Endothelial cell (in vitro differentiated cells): ENCODE results near the gene TRIM56. TPM values are rescaled to one million over a fixed set of nuclear protein-coding genes. Genes with fewer than 3 reads are reported as not detected.
"Not testable (repeated sequence)": the region's sequence is repeated elsewhere in the genome, so short reads cannot be mapped to it uniquely, and the experiment has no call there.

ENCODE experiments used
- DNase-seq: peaks from one replicate; pipeline ENCODE4 v3.0.0; 2021; ENCODE audit warnings: low spot score
- H3K27ac Mint-ChIP-seq: one replicate; pipeline ENCODE4 v1.8.0; 2021; ENCODE audit warnings: mixed read lengths, inconsistent platforms; ENCODE audit not compliant: unreplicated experiment
- H3K27me3 Mint-ChIP-seq: one replicate; pipeline ENCODE4 v1.8.0; 2021; ENCODE audit warnings: mild to moderate bottlenecking, moderate library complexity, mixed read lengths, inconsistent platforms; ENCODE audit not compliant: unreplicated experiment
- H3K36me3 Mint-ChIP-seq: one replicate; pipeline ENCODE4 v1.8.0; 2021; ENCODE audit warnings: mild to moderate bottlenecking, low read depth, mixed read lengths, inconsistent platforms; ENCODE audit not compliant: unreplicated experiment
- H3K4me1 Mint-ChIP-seq: one replicate; pipeline ENCODE4 v1.8.0; 2021; ENCODE audit warnings: mild to moderate bottlenecking, mixed read lengths, inconsistent platforms; ENCODE audit not compliant: unreplicated experiment
- H3K4me3 Mint-ChIP-seq: one replicate; pipeline ENCODE4 v1.8.0; 2021; ENCODE audit warnings: mild to moderate bottlenecking, mixed read lengths, inconsistent platforms; ENCODE audit not compliant: unreplicated experiment
- H3K9me3 Mint-ChIP-seq: one replicate; pipeline ENCODE4 v1.8.0; 2021; ENCODE audit warnings: mixed read lengths, inconsistent platforms; ENCODE audit not compliant: unreplicated experiment
- CTCF ChIP-seq: fragments of 200-600 bp; sonication (generic); IDR thresholded peaks from one replicate; pipeline ENCODE4 v1.5.0; 2021; ENCODE audit warnings: antibody characterized with exemption; ENCODE audit not compliant: unreplicated experiment
- total RNA-seq: library from RNA; stranded (reverse); fragmentation: NEBNext Ultra II Directional; extraction: Animal tissue kit (Norgen Biotek cat#: 25700); gene quantifications from one replicate; pipeline ENCODE4 v1.2.1, GENCODE V29; 2021; ENCODE audit not compliant: unreplicated experiment

TRIM56 gene
- total RNA-seq, 1 donor from 2014 or later: 5.3 TPM

DNA sequence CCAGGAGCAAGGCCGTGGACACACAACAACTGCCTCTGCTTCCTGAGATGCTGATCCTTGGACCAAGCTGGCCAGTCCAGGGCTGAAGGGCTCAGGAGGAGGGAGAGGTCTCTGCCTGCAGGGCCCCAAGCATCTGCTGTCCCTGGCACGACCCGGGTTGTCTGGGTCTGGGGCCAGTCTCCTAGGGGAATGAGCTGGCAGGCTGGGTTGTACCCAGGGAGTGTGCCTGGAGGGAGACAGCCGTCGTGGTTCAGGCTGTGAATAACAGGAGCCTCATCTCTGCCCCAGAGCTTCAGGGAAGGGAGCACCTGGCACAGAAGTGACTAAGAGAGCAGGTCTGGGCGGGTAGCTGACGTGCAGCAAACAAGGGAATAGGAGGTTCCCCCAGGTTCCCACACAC is 23.7 kb downstream of the TRIM56 start:
- peaks cover 2% of the 10 kb centered on the region for H3K27me3 Mint-ChIP-seq
- H3K36me3 Mint-ChIP-seq: no peaks in the 10 kb centered on the region
- no peak overlapping the region for H3K4me3 Mint-ChIP-seq
- TF ChIP-seq CTCF: no peak
- H3K27ac Mint-ChIP-seq: no peak overlapping the region
- no peak for DNase-seq
- no peaks in the 10 kb centered on the region for H3K4me1 Mint-ChIP-seq
- no peaks in the 10 kb centered on the region for H3K9me3 Mint-ChIP-seq

- Mint-ChIP-seq H3K4me1 (no peaks in the 10 kb centered on the region), H3K27ac (no peak overlapping the region), H3K9me3 (no peaks in the 10 kb centered on the region), H3K27me3 (peaks cover 2% of the 10 kb centered on the region), H3K36me3 (no peaks in the 10 kb centered on the region), H3K4me3 (no peak overlapping the region)
- DNase-seq: no peak
- TF ChIP-seq CTCF: no peak
These were observed 24.1 kb downstream of the TRIM56 start for GRCh38 chr7:101109368-101109767.

- no peaks in the 10 kb centered on the region for H3K9me3 Mint-ChIP-seq
- no peak overlapping the region for H3K4me3 Mint-ChIP-seq
- H3K27ac Mint-ChIP-seq: no peak overlapping the region
- no peak for DNase-seq
- H3K27me3 Mint-ChIP-seq: peaks cover 2% of the 10 kb centered on the region
- no peaks in the 10 kb centered on the region for H3K36me3 Mint-ChIP-seq
- no peaks in the 10 kb centered on the region for H3K4me1 Mint-ChIP-seq
- TF ChIP-seq CTCF: no peak
These were observed 26.0 kb downstream of the TRIM56 start for GRCh38 chr7:101111261-101111660.

GRCh38 chr7:101112233-101112632 is 27.0 kb downstream of the TRIM56 start:
- no peak for TF ChIP-seq CTCF
- Mint-ChIP-seq H3K4me3 (no peak overlapping the region), H3K27me3 (peaks cover 4% of the 10 kb centered on the region), H3K27ac (no peak overlapping the region), H3K9me3 (no peaks in the 10 kb centered on the region), H3K36me3 (no peaks in the 10 kb centered on the region), H3K4me1 (no peaks in the 10 kb centered on the region)
- DNase-seq: no peak

- H3K4me1 Mint-ChIP-seq, H3K9me3 Mint-ChIP-seq, H3K4me3 Mint-ChIP-seq, DNase-seq, H3K36me3 Mint-ChIP-seq, H3K27me3 Mint-ChIP-seq, H3K27ac Mint-ChIP-seq: not testable (repeated sequence)
These were observed 27.9 kb downstream of the TRIM56 start for GRCh38 chr7:101113140-101113539.

- Mint-ChIP-seq H3K27me3 (peaks cover 4% of the 10 kb centered on the region), H3K4me3 (no peak overlapping the region), H3K36me3 (no peaks in the 10 kb centered on the region), H3K27ac (no peak overlapping the region), H3K4me1 (no peaks in the 10 kb centered on the region), H3K9me3 (no peaks in the 10 kb centered on the region)
- DNase-seq: no peak
- no peak for TF ChIP-seq CTCF
These were observed 28.6 kb downstream of the TRIM56 start for GRCh38 chr7:101113836-101114235.
